Measurements from ENCODE around the gene TM4SF4. TPM values are rescaled to one million over a fixed set of nuclear protein-coding genes. Genes with fewer than 3 reads are reported as not detected.

Gene TM4SF4
- total and polyA plus RNA-seq, 2 of the 8 experiments (the other 6 are each of a cell fraction or from before 2014, with no cell fraction given), result not detected

DNA sequence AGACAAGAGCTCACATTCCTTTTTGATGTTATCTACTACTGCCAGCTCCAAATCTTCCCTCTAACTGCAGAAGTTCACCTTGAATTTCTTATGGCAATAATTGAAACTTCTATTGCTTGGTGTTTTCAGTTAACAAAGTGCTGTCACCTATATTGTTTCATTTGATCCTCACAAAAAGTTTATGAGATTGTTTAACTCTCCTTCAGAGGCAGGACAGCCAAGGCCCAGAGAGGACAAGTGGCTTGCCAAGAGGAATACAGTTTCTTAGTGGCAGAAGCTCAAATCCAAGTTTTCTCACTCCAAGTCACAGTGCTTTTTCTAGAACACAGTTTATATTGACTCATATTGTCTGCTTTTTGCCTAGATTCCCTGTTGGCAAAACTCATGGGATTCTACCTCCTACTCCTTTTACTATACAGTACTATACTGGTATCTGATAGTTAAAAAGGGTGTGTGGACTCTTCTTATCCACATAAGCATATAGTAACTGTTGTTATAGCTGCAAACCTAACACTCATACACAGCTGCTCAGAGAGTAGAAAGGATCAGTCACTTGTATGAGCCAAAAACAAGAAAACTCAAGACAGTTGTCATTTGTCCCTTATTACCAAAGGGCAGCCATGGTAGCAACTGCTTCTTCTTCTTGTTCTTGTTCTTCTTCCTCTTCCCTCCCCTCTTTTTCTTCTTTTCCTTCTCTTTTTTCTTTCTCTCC lies 15.9 kb downstream of the TM4SF4 start (continued):
- TF ChIP-seq, protein P1, sequence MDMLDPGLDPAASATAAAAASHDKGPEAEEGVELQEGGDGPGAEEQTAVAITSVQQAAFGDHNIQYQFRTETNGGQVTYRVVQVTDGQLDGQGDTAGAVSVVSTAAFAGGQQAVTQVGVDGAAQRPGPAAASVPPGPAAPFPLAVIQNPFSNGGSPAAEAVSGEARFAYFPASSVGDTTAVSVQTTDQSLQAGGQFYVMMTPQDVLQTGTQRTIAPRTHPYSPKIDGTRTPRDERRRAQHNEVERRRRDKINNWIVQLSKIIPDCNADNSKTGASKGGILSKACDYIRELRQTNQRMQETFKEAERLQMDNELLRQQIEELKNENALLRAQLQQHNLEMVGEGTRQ (IDR thresholded peaks at IDR 0.05; ENCODE audit: low read length), result no peak
- TF ChIP-seq RNF2 (IDR thresholded peaks at IDR 0.05; ENCODE audit: borderline replicate concordance, low read depth, low read length, missing control alignments, poor library complexity, severe bottlenecking), result no peak

All from H1 (cell line).